Fibroblast of pulmonary artery (primary cell): ENCODE measurements around the gene PTPN6.

Experiments used
- DNase-seq: peaks from one replicate; pipeline ENCODE4 v3.0.0-alpha.2; 2010; ENCODE audit warnings: low read depth
- H3K4me3 ChIP-seq: replicated peaks from 2 replicates; pipeline ENCODE4 v1.5.1; 2011; ENCODE audit warnings: low read depth, mild to moderate bottlenecking, control low read depth, low read length, moderate library complexity
- TF ChIP-seq, protein P1 (sequence below): IDR thresholded peaks from 2 replicates; pipeline ENCODE4 v1.5.1; 2011; ENCODE audit warnings: mild to moderate bottlenecking, control low read depth, low read length, inconsistent platforms; ENCODE audit errors: missing control alignments

The PTPN6 gene

DNA sequence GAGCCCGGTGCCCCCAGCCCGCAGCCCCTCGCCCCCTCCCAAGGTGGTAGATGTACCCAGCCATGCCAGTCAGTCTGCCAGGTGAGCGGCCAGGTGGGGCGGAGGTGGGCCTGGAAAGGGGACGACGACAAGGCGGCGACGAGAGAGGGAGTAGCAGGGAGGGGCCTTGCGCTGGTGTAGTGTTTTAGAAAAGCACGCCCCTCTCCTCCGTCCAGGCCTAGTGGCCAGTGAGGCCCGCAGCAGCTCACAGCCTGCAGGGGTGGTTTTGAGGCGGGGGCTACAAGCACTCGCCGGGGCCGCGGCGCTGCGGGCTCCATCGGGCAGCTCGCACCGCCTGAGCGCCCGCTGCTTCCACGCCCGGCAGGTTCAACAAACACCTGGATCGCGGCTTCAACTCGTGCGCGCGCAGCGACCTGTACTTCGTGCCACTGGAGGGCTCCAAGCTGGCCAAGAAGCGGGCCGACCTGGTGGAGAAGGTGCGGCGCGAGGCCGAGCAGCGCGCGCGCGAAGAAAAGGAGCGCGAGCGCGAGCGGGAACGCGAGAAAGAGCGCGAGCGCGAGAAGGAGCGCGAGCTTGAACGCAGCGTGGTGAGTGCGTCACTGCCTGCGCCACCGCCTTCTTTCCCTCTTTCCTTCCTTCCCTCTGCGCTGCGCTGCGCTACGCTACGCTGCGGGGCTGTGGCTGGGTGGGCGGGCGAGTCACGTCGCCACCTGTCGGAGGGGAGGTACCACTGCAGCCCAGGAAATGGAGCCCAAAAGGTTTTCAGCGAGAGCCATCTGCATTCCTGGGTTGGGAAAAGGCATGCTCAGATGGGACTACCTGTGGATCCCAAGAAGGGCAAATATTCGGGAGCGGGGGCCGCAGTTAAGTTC is 13.4 kb upstream of the PTPN6 start:
- TF ChIP-seq, protein P1, sequence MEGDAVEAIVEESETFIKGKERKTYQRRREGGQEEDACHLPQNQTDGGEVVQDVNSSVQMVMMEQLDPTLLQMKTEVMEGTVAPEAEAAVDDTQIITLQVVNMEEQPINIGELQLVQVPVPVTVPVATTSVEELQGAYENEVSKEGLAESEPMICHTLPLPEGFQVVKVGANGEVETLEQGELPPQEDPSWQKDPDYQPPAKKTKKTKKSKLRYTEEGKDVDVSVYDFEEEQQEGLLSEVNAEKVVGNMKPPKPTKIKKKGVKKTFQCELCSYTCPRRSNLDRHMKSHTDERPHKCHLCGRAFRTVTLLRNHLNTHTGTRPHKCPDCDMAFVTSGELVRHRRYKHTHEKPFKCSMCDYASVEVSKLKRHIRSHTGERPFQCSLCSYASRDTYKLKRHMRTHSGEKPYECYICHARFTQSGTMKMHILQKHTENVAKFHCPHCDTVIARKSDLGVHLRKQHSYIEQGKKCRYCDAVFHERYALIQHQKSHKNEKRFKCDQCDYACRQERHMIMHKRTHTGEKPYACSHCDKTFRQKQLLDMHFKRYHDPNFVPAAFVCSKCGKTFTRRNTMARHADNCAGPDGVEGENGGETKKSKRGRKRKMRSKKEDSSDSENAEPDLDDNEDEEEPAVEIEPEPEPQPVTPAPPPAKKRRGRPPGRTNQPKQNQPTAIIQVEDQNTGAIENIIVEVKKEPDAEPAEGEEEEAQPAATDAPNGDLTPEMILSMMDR, result peak; percentile 93
- peak overlapping the region; percentile 52 for H3K4me3 ChIP-seq
- peak; percentile 95 for DNase-seq

DNA sequence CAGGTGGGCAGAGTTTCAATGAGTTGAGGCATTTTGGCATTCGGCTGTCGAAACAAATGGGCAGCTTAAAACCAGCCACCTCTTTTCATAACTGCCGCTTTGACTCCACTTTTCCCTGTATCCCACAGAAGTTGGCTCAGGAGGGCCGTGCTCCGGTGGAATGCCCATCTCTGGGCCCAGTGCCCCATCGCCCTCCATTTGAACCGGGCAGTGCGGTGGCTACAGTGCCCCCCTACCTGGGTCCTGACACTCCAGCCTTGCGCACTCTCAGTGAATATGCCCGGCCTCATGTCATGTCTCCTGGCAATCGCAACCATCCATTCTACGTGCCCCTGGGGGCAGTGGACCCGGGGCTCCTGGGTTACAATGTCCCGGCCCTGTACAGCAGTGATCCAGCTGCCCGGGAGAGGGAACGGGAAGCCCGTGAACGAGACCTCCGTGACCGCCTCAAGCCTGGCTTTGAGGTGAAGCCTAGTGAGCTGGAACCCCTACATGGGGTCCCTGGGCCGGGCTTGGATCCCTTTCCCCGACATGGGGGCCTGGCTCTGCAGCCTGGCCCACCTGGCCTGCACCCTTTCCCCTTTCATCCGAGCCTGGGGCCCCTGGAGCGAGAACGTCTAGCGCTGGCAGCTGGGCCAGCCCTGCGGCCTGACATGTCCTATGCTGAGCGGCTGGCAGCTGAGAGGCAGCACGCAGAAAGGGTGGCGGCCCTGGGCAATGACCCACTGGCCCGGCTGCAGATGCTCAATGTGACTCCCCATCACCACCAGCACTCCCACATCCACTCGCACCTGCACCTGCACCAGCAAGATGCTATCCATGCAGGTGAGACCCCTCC is 12.6 kb upstream of the PTPN6 start:
- DNase-seq, result no peak
- TF ChIP-seq, protein P1, result no peak
- H3K4me3 ChIP-seq, result peak overlapping the region; percentile 52

GRCh38 chr12:6939191-6939540 is 12.0 kb upstream of the PTPN6 start:
- no peak overlapping the region for H3K4me3 ChIP-seq
- DNase-seq, result no peak
- TF ChIP-seq, protein P1, result no peak

DNA sequence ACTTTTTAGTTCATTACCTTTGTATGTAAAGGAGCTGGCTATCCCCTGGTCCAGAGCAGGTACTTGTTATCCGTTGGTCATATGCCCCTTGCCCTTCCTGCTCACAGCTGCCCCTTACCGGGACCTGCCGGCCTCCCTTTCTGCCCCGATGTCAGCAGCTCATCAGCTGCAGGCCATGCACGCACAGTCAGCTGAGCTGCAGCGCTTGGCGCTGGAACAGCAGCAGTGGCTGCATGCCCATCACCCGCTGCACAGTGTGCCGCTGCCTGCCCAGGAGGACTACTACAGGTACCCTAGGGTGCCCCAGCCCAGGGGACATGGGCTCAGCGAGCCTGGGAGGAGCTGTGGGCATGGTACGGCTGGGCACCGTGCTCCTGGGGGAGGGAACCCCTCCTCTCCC is 9.9 kb upstream of the PTPN6 start:
- DNase-seq, result no peak
- TF ChIP-seq, protein P1, result no peak
- H3K4me3 ChIP-seq, result no peak overlapping the region

- DNase-seq, result no peak
- H3K4me3 ChIP-seq, result no peak overlapping the region
- TF ChIP-seq, protein P1, result no peak
These were observed 9.4 kb upstream of the PTPN6 start for GRCh38 chr12:6941782-6942181.

DNA sequence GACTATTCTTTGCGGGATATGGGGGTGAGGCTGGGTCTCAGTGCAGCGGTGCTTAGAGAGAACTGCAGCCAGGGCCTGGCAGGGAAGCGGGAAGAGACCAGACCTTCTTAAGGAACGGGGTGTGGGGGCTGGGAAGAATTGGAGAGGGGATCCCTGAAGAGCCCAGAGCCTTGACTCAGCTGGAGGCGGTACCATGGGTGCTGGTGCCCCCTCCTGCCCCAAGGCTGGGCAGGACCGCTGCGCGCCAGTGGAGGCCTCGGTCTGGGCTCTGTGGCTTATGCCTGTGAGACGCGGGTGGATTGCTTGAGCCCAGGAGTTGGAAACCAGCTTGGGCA is 8.9 kb upstream of the PTPN6 start:
- no peak for DNase-seq
- no peak overlapping the region for H3K4me3 ChIP-seq
- TF ChIP-seq, protein P1, result no peak

DNA sequence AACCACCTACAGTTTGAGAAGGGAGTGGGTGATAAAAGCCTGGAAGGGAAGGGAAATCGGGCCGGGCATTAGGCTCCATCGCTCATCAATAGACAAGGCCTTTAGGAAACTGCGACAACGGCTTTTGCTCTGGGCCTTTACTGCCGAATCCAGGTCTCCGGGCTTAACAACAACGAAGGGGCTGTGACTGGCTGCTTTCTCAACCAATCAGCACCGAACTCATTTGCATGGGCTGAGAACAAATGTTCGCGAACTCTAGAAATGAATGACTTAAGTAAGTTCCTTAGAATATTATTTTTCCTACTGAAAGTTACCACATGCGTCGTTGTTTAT is 7.8 kb upstream of the PTPN6 start:
- peak overlapping the region; percentile 79 for H3K4me3 ChIP-seq
- TF ChIP-seq, protein P1, result no peak
- peak; percentile 95 for DNase-seq
